Measurements from ENCODE around the gene SPN.
"Not testable (repeated sequence)": the region's sequence is repeated elsewhere in the genome, so short reads cannot be mapped to it uniquely, and the experiment has no call there.

- not testable (repeated sequence) for TF ChIP-seq CTCF (IDR thresholded peaks at IDR 0.05); POLR2AphosphoS5 (IDR thresholded peaks at IDR 0.05; ENCODE audit: low read depth, low read length); REST (IDR thresholded peaks at IDR 0.05; ENCODE audit: insufficient read depth in 1 of 2, low read depth in 2 of 2, low read length in 1 of 2); TCF7L2 (IDR thresholded peaks at IDR 0.05; ENCODE audit: low read depth, low read length)
Observed at GRCh38 chr16:29626778-29627331, 36.2 kb upstream of the SPN start.
